KG1 (cell line): ENCODE results near the gene CAMK1G.

Experiments used
- DNase-seq: peaks from one replicate; lab custom pipeline; 2025; lab: John Stamatoyannopoulos, UW

The CAMK1G gene

DNA sequence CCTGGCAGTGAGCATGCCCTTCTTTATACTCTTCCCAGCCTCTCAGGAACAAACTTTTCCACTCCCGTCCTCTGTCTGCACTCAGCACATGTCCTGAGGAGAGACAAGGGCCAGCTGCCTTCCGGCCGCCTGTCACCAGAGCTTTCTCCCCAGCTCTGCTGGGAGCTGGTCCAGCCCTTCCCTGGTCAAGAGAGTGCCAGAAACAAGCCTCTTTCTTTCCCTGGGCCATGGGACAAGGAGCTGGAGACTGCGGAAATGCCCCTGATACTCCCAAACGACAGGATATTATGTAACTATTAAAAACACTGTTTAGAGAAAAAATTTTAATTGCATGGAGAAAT lies 58.3 kb downstream of the CAMK1G start:
- DNase-seq, result no peak

DNA sequence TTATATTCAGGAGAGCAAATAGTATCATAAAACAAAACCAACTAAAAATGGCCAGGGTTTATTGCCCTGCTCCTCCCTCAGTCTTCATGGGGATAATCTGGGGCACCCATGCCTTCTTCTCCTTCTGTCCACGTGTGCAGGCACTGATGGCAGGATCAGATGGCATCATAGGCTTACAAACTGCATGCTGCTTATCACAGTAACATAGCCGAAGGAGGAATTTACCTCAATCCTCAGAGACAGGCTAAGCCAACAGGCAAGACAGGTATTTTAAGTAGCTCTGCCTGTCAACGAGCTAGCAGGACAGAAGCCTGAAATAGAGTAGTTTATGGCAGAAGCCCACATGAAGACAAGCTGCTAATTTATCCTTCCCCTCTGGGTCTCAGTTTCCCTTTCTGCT lies 59.3 kb downstream of the CAMK1G start:
- DNase-seq, result no peak

DNA sequence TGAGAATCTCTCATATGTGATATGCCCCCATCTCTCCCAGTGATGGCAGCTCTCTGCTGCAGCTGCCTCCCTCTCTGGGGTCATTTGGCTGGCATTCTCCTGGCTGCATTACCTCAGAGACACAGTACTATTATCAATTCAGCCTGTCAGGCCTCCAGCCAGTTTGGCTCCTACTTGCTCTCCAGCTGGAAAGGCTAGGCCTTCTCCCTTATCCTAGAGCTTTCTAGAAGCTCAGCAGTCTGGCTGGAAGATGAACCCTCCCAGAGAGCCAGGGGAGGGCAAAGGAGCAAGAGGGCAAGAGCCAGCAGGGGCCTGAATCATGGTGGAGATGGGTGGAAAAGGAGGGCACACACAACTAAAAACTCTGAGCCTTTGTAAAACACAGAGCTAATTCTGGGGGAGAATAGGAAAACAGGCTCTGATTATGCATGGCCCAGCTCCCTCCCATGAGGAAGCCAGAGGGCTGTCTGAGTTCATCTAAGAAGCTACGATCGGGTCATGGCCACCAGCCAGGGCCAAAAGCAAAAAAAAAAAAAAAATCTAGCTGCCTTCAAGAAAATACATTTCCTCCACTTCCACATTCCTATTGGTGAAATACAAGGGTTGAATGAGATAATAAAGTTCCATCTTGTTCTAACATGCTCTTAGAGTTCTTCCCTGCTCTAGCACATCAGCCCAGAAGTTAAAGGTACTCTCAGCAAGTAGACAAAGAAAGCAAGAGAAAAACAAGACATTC lies 59.9 kb downstream of the CAMK1G start:
- DNase-seq, result no peak

DNA sequence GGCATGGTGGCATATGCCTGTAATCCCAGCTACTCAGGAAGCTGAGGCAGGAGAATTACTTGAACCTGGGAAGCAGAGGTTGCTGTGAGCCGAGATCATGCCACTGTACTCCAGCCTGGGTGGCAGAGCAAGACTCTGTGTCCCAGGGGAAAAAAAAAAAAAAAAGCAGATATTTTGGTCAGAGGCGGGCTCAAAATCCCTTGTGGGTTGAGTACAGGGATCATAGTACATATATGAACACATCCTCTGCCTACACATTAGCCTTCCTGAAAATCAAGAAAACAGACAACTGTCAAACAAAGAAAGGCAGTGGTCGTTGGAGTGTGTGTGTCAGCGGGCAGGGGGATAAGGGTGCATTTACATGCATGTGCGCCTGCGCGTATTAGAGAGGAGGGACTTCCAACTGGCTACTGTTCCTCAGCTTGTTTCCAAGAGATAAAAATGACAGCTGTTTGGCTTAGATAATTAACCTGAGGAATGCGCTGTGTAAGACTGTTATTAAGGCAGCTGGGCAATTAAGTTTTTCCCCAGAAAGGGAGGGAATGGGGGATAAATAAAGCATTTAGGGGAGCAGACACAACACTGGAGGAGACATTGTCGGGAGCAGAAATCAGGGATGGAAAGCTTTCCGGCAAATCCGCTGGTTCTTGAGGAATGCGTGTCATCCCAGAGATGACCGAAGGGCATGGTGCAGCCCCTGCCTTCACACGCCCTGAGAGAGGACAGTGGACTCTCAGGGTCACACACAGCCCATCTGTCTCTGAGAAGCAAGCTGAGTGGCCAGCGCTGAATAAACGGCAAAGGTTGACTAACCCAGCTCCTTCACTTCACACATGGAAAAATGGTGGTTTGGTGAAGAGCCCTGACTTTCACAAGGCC lies 62.3 kb downstream of the CAMK1G start:
- no peak for DNase-seq

DNA sequence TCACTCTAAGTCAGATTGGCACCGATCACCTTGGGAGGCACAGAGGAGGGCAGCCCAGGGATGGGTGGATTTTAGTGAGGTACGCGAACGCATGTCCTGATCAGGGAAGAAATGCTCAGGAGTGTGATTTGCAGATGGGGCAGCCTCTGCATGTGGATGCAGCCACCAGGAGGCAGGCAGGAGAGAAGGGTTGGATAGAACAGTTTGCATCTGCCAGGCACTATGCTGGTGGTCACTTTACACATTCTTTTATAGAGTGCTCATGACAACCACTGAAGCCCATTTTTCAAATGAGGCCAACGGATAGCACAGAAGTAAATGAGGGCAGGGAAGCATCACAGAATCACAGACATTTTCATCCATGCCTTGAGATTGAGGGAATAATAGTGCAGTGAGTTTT lies 63.0 kb downstream of the CAMK1G start:
- no peak for DNase-seq

DNA sequence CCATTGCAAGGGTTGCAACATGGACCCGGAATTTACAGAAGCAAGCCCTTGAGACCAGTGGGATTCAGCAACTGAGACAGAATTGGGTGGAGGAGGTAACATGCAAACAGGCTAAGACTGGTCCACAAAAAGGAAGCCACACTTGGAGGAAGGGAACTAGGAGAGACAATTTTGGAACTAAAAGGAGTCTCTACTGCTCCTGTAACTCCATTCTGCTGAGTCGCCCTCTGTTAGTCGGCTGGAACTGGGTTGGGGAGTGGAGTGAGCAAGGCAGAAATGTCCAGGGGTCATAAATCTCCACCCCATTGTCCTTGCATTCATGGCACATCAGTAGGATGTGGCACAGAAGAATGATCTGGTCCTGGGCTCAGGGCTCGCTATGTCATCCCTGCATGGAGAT lies 63.6 kb downstream of the CAMK1G start:
- no peak for DNase-seq

DNA sequence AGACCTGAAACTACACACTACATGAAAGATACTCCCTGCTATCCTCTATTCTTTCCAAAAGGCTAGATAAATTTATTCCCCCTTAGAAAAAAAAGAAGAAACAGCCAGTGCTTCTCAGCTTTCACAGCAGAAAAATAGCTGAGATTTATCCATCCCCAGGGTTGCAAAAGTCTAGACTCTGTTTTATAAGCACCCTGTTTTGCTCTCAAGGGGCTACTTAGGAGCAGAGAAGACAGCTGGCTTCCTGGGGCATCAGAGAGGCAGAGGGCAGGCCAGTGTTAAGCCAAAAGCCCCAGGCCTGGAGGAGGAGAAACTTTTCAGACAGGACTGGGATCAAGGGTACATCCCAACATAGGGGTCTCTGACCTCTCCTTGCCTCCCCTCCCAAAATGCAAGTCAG lies 64.8 kb downstream of the CAMK1G start:
- DNase-seq, result no peak

DNA sequence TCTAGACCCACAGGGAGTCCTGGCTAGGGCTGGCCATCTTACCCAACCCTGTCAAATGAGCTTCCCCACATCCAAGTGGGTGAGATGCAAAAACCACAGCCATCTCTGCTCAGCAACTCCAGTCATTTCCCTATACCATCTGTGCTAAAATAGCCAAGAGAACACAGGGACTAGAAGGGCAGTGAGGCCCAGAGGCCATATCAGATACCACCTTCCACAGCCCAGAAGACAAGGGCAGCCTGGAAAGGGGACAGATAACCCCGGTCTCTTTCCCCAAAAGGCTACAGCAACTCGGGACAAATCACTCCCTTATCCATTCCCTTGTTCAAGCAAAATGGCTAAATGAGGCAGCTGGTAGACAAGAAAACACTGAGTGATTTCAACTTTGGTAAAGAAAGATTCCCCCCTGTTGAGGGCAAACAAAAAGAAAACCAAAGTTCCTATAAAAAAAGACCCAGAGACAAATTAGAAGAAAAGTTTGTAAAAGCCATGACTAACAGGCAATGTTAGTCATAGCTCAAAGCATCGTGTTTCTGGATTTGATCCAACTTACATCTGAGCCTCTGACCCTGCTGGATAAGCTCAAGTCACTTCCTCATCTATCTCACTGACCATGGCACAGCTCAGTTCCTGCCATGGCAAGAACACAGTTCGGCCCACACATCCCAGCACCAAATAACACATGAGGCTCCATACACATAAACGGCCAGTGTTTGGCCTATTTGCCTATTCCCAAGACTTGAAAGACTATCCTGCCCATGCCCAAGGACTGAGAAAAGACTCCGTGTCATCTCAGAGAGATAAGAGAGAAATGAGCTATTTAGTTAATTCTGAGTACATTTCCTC lies 65.6 kb downstream of the CAMK1G start:
- no peak for DNase-seq

DNA sequence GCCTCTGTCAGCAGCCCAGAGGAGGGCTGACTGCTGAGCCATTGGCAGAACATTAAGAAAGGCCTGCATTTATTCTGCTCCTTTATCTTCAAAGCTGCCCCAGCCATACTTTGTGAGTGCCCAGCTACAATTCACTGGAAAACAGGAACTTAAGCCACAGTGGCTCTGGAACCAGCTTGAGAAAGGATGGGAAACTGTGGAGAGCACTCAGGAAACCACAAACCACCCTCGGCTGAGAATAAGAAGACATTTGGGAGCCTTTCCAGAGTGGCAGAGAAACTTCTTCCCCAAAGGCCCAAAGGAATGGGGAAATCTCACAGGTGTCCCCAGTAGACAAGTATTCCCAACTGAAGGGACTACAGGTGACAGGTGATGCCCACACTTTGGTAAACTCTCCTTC lies 66.9 kb downstream of the CAMK1G start:
- no peak for DNase-seq

DNA sequence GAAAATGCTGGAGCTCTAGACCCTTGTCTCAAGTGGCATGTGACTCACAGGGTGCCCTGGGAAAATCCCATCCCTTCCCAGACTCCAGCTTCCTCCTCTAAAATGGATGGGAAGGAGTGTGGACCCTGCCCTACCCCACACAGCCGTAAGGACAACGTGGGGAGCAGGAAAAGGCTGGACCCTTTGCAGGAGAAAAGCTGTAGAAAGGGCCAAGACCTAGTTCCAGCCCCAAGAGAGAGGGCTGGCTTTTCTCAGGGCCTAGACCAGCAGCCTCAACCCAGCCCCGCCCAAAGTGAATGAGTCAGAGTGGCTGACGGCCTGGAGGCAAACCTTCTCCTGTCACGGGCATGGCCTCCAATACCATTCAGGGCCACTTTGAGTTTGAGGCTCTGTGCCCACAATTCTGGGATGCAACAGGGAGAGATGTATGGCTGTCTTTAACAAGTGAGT lies 67.6 kb downstream of the CAMK1G start:
- no peak for DNase-seq

DNA sequence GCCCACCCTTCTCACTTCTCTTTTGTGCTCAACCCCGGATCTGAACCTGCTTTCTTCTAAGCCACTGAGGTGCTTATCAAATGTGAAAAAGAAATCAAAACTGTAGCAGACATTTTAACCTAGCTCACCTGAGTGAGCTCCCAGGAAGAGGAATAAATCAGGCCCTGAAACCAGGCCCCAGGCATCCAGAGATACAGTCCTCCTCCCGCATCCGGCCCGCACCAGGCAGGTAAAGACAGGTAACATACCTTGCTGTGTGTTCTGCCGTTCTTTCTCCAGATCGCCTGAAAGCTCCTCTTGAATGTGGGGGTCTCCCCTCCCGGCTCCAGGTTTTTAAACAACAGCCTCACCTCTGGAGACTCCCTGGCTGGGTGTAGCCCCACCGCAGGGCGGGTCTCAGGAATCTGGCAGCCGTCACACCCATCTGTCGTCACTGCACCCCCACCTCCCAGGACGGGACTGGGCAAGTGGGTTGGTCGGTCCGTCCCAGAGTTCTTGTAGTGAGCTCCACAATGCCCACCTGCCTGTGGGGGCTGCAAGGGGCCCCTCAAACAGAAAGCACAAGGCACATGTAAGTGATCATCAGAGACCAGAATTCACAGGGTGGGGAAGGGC lies 68.7 kb downstream of the CAMK1G start, which contains the start of gene LAMB3:
Gene LAMB3, minus strand, starts transcription at position 305 of the 615 bp plus-strand sequence. CDS start 1,481 bp downstream, outside the sequence.
- no peak for DNase-seq

DNA sequence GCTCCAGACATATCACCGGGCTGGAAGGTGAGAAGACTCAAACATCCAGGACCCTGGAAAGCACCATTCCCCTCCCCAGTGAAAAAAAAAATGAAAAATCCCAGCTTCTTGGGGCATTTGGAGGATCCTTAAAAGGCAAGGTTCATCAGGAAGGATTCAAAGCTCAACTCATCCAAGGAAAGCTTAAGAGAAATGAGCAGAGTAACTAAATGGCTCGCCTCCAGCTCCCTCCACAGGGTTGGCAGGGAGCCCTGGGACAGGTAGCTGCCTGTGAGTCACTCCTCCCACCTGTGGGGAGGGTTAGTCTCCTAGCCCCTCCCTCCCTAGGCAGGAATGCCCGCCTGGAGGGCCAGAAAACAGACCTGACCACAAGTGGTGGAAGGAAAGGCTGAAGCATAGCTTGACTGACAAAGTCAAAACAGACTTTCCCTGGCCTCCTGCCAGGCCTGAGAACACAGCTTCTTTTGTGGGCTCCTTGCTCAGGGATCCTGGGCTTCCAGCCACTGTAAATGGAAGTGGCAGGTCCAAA lies 69.4 kb downstream of the CAMK1G start:
- no peak for DNase-seq

DNA sequence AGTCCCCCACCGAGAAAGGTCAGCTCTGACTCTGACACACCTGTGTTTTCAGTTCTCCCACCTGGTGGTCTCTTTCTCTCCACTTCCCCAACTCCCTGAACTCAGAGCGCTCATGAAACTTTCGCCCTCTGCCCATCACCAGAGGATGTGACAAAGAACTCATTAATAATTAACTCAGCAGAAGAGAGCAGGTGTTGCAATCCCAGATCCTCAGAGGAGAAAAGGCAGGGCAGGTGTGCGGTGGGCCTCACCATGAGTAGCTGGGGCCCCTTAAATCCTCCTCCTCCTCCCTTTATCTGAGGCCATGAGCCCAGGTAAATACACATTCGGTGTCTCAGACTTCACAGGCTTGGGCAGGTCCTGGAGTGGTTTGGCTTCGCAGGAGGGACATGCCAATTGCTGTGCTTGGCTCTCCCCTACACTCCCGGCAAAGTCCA lies 70.4 kb downstream of the CAMK1G start:
- no peak for DNase-seq

DNA sequence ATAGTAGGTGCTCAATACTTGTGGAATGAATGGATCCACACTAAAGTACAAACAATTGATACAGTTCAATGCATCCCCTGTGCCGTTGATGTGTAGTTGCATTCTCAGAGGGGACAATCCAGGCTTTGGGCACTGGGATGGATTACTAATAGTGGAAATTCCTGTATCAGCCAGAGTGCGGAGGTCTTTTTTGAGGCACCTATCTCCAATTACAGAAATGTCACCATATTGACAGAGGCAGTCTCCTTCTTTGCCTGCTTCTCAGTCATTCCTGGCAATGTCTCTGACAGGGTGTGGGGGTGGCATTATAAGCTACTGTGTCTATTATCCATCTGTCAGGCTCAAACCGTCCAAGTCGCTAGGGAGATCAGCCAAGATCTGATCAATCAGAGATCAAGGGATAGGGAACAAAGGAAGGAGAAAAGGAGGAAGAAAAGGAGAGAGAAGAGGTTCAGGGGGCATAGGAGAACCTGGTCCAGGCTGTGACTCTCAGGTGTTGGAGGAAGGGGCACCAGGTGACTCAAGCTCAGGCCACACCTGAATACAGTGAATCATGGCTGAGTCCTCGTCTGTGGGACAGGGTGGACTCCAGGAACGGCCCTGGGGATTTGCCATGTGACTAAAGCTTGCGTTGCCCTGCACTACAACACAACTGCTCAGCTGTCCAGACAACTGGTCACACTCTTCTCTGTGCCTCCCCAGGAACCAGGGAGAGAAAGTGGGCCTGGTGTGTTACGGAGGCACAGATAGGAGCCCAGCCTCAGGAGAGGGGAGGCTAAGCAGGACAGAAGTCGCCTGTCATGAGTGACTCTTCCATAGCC lies 72.1 kb downstream of the CAMK1G start:
- DNase-seq, result no peak

DNA sequence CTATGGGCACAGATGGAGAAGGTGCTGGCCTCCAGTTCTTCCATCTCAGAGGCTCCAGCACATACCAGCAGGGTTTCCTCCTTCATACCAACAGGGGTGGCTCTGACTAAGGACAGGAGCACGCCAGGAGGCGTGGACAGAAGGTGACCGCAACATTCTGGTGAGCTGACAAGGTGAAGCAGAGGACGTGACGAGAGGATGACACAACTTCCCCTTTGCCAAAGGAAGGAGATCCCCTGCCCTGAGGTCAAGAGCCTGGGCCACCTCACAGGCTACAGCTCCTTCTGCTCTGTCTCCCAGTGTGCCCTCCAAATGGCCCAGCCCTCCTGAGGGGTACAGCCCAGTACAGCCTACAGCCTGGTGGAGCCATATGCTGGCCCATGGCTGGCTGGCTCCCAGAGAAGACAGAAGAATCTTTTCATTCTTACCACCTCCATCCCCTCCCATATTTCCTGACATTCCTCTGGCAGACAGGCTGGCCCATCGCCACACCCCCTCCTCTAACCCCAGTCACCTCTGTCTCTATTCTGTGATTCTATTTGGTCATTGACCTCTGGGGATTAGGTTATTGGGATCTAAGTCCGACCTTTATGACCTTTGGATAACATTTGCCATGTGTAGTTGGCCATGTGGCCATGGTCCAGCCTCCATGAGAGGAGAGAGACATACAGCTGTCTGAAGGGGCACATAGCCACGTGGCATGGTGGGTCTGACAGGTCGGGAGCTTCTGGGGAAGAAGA lies 73.8 kb downstream of the CAMK1G start:
- DNase-seq, result no peak

DNA sequence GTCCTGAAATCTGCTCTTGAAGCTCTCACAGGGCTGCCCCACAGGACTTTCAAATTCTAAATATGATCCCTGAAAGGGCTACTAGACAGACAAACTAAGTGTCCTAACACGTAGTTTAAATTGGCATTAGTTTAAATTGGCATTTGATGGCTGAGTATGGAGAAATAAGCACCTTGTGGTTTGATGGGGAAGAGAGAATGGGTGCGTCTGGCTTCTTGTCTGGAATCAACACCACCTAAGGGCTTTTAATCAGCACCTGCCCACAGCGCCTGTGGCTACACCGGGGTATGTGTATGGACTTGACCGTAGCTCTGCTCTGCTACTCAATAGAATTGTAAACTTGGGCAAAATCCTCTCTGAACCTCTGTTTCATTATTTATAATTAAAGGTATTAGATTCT lies 74.4 kb downstream of the CAMK1G start:
- no peak for DNase-seq

DNA sequence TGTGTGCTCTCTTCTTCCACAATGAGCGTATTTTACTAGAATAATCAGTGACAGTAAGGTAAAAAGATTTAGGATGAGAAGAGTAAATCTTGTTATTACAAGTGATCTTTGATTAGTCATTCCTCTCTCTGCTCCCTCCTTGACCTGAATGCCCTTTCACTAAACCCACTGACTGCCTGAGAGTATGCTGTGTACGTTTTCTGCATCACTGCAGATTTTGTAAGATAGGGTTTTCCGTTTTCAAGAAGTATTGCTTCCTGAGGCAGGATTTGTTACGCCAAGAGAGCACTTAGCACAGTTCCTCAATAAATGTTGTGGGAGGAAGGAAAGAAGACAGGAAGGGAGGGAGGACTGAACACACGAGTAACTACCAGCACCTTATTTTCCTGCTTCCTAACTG lies 76.4 kb downstream of the CAMK1G start:
- DNase-seq, result no peak

DNA sequence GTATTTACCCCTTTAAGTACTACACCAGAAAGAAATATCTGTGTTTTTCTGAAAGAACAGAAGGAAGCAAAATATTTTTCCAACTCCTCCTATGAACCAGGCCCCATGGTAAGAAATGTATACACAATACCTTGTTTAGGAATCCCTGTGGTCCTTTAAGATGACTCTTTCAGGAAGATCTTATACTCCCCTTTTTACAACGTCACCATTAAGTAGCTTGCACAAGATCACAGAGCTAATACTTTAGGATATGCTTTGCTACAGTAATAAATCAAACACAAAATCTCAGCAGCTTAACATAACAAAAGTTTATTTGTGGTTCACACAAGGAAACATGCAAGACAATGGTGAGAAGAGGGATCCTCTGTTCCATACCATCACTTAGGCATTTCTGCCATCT lies 77.6 kb downstream of the CAMK1G start:
- DNase-seq, result no peak

DNA sequence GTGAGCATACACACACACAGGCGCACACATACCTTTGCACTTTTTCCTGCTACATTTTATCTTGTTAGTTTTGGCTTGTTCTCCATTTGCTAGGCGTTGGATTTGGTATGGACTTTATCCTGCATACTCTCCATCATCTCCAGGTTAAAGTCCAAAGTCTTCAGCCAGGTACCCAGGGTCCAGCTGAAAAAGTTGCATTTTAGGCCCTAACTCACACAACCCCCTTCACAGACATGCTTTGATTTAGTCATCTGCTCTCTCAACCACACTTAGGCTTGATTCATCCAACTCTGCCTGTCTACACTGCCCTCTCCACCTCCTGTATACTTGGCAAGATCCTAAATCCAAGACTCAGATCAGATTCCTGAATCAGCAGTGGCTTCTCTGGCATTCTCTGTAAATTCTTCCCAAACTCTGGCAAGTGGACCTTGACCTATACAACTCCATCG lies 79.4 kb downstream of the CAMK1G start:
- no peak for DNase-seq
